ENCODE measurements around the gene TNFSF10.

Gene TNFSF10

GRCh38 chr3:172466553-172467130, 56.6 kb downstream of the TNFSF10 start:
- Histone ChIP-seq H3K27me3 (replicated peaks; ENCODE audit: control insufficient read depth, insufficient read depth, low read length) (no peaks in the 10 kb centered on the region), H3K36me3 (ENCODE audit: control insufficient read depth, insufficient read depth, low read length) (no peaks in the 10 kb centered on the region), H3K4me3 (replicated peaks; ENCODE audit: low read depth, low read length) (no peak overlapping the region)
- no peak for TF ChIP-seq CTCF (IDR thresholded peaks at IDR 0.05; ENCODE audit: insufficient read depth, low read length, poor library complexity, severe bottlenecking)
- DNase-seq (ENCODE audit: extremely low read depth, insufficient read length), result no peak

GRCh38 chr3:172465281-172465680, 57.9 kb downstream of the TNFSF10 start:
- TF ChIP-seq CTCF (IDR thresholded peaks at IDR 0.05; ENCODE audit: insufficient read depth, low read length, poor library complexity, severe bottlenecking), result no peak
- Histone ChIP-seq H3K36me3 (ENCODE audit: control insufficient read depth, insufficient read depth, low read length) (no peaks in the 10 kb centered on the region), H3K4me3 (replicated peaks; ENCODE audit: low read depth, low read length) (no peak overlapping the region), H3K27me3 (replicated peaks; ENCODE audit: control insufficient read depth, insufficient read depth, low read length) (no peaks in the 10 kb centered on the region)
- no peak for DNase-seq (ENCODE audit: extremely low read depth, insufficient read length)

- no peak for DNase-seq (ENCODE audit: extremely low read depth, insufficient read length)
- Histone ChIP-seq H3K4me3 (replicated peaks; ENCODE audit: low read depth, low read length) (no peak overlapping the region), H3K27me3 (replicated peaks; ENCODE audit: control insufficient read depth, insufficient read depth, low read length) (no peaks in the 10 kb centered on the region), H3K36me3 (ENCODE audit: control insufficient read depth, insufficient read depth, low read length) (no peaks in the 10 kb centered on the region)
- no peak for TF ChIP-seq CTCF (IDR thresholded peaks at IDR 0.05; ENCODE audit: insufficient read depth, low read length, poor library complexity, severe bottlenecking)
Measured at GRCh38 chr3:172464306-172464705, 58.9 kb downstream of the TNFSF10 start.

- DNase-seq (ENCODE audit: extremely low read depth, insufficient read length), result no peak
- Histone ChIP-seq H3K4me3 (replicated peaks; ENCODE audit: low read depth, low read length) (no peak overlapping the region), H3K27me3 (replicated peaks; ENCODE audit: control insufficient read depth, insufficient read depth, low read length) (no peaks in the 10 kb centered on the region), H3K36me3 (ENCODE audit: control insufficient read depth, insufficient read depth, low read length) (no peaks in the 10 kb centered on the region)
- TF ChIP-seq CTCF (IDR thresholded peaks at IDR 0.05; ENCODE audit: insufficient read depth, low read length, poor library complexity, severe bottlenecking), result peak; percentile 94
Measured at GRCh38 chr3:172461530-172462138, 61.6 kb downstream of the TNFSF10 start.

GRCh38 chr3:172456404-172456803, 66.8 kb downstream of the TNFSF10 start:
- no peaks in the 10 kb centered on the region for H3K27me3 ChIP-seq (replicated peaks; ENCODE audit: control insufficient read depth, insufficient read depth, low read length)
- TF ChIP-seq CTCF (IDR thresholded peaks at IDR 0.05; ENCODE audit: insufficient read depth, low read length, poor library complexity, severe bottlenecking), result no peak
- no peaks in the 10 kb centered on the region for H3K36me3 ChIP-seq (ENCODE audit: control insufficient read depth, insufficient read depth, low read length)
- H3K4me3 ChIP-seq (replicated peaks; ENCODE audit: low read depth, low read length), result no peak overlapping the region
- DNase-seq (ENCODE audit: extremely low read depth, insufficient read length), result no peak
